KBM-7 (cell line): ENCODE measurements around the gene SEC61B.

ENCODE experiments used
- DNase-seq: peaks from one replicate; pipeline ENCODE4 v3.0.0-alpha.2; 2015
- in situ Hi-C: fragments of 300-500 bp; cut with MboI; formaldehyde crosslinking; loops from 2 replicates; pipeline ENCODE4 v1.14.3; 2020; ENCODE audit warnings: low sequenced_read_pairs, low pct_unique_long_range_greater_than_20kb, mixed read lengths

Gene SEC61B

GRCh38 chr9:99221621-99222415 lies at the start of gene SEC61B, which contains the start of gene ALG2:
TSS of gene SEC61B (plus strand) at chr9:99222282. CDS start at chr9:99222364, 82 bp downstream.
TSS of gene ALG2 (minus strand) at chr9:99221942. CDS start at chr9:99221894, 48 bp downstream.
- DNase-seq, result peak; percentile 96
- in situ Hi-C loops, result no loop called here

- no peak for DNase-seq
- in situ Hi-C loops, result no loop called here
Observed at GRCh38 chr9:99173570-99174504, 48.2 kb upstream of the SEC61B start.

GRCh38 chr9:99176527-99177013 lies 45.5 kb upstream of the SEC61B start:
- in situ Hi-C loops, result loop anchor here (25.0 kb wide), 1 partner anchor 836 kb away; no protein-coding TSS in a partner anchor
- DNase-seq, result no peak

GRCh38 chr9:99177576-99178366 lies 44.3 kb upstream of the SEC61B start:
- in situ Hi-C loops, result loop anchor here (25.0 kb wide), 1 partner anchor 835 kb away; no protein-coding TSS in a partner anchor
- DNase-seq, result no peak

GRCh38 chr9:99178912-99179872 lies 42.9 kb upstream of the SEC61B start:
- in situ Hi-C loops, result loop anchor here (25.0 kb wide), 1 partner anchor 833 kb away; no protein-coding TSS in a partner anchor
- no peak for DNase-seq

- in situ Hi-C loops, result loop anchor here (25.0 kb wide), 1 partner anchor 832 kb away; no protein-coding TSS in a partner anchor
- no peak for DNase-seq
Observed at GRCh38 chr9:99180199-99180598, 41.9 kb upstream of the SEC61B start.

GRCh38 chr9:99180662-99181061 lies 41.4 kb upstream of the SEC61B start:
- in situ Hi-C loops, result loop anchor here (25.0 kb wide), 1 partner anchor 832 kb away; no protein-coding TSS in a partner anchor
- no peak for DNase-seq

- DNase-seq, result no peak
- in situ Hi-C loops, result loop anchor here (25.0 kb wide), 1 partner anchor 831 kb away; no protein-coding TSS in a partner anchor
Observed at GRCh38 chr9:99181206-99181605, 40.9 kb upstream of the SEC61B start.

GRCh38 chr9:99181621-99182020 lies 40.5 kb upstream of the SEC61B start:
- peak; percentile 49 for DNase-seq
- in situ Hi-C loops, result loop anchor here (25.0 kb wide), 1 partner anchor 831 kb away; no protein-coding TSS in a partner anchor

GRCh38 chr9:99182356-99182755 lies 39.7 kb upstream of the SEC61B start:
- no peak for DNase-seq
- in situ Hi-C loops, result loop anchor here (25.0 kb wide), 1 partner anchor 830 kb away; no protein-coding TSS in a partner anchor

GRCh38 chr9:99183616-99184015 lies 38.5 kb upstream of the SEC61B start:
- in situ Hi-C loops, result loop anchor here (25.0 kb wide), 1 partner anchor 829 kb away; no protein-coding TSS in a partner anchor
- DNase-seq, result no peak

- no peak for DNase-seq
- in situ Hi-C loops, result loop anchor here (25.0 kb wide), 1 partner anchor 828 kb away; no protein-coding TSS in a partner anchor
Observed at GRCh38 chr9:99184110-99184474, 38.0 kb upstream of the SEC61B start.

GRCh38 chr9:99184475-99185347 lies 37.4 kb upstream of the SEC61B start:
- peak; percentile 86 for DNase-seq
- in situ Hi-C loops, result loop anchor here (25.0 kb wide), 1 partner anchor 828 kb away; no protein-coding TSS in a partner anchor

GRCh38 chr9:99185348-99185632 lies 36.8 kb upstream of the SEC61B start:
- in situ Hi-C loops, result loop anchor here (25.0 kb wide), 1 partner anchor 827 kb away; no protein-coding TSS in a partner anchor

GRCh38 chr9:99185934-99186333 lies 36.1 kb upstream of the SEC61B start:
- DNase-seq, result no peak
- in situ Hi-C loops, result loop anchor here (25.0 kb wide), 1 partner anchor 826 kb away; no protein-coding TSS in a partner anchor

More at GRCh38 chr9:99185348-99185632, 36.8 kb upstream of the SEC61B start:
- DNase-seq, result no peak

GRCh38 chr9:99187311-99187710 lies 34.8 kb upstream of the SEC61B start:
- no peak for DNase-seq
- in situ Hi-C loops, result loop anchor here (25.0 kb wide), 1 partner anchor 825 kb away; no protein-coding TSS in a partner anchor
